ENCODE data around the gene GMPR2.

GMPR2 gene

GRCh38 chr14:24271134-24271833, 38.6 kb downstream of the GMPR2 start, which contains the start of gene RABGGTA:
TSS of gene RABGGTA (minus strand) at chr14:24271597. CDS start at chr14:24271115, 482 bp downstream.
- peak; percentile 58 for DNase-seq

- DNase-seq = no peak
Measured at GRCh38 chr14:24271834-24272263, 39.1 kb downstream of the GMPR2 start.

GRCh38 chr14:24272467-24272866, 39.7 kb downstream of the GMPR2 start:
- no peak for DNase-seq

- DNase-seq = no peak
Measured at GRCh38 chr14:24273422-24273998, 40.8 kb downstream of the GMPR2 start.

GRCh38 chr14:24274101-24274543, 41.4 kb downstream of the GMPR2 start:
- no peak for DNase-seq

GRCh38 chr14:24277071-24277470, 44.3 kb downstream of the GMPR2 start:
- DNase-seq = no peak

GRCh38 chr14:24277606-24278321, 45.0 kb downstream of the GMPR2 start:
- no peak for DNase-seq

GRCh38 chr14:24278424-24278823, 45.7 kb downstream of the GMPR2 start:
- DNase-seq = no peak

- DNase-seq = no peak
Measured at GRCh38 chr14:24279301-24280186, 46.8 kb downstream of the GMPR2 start.

GRCh38 chr14:24280797-24281460, 48.2 kb downstream of the GMPR2 start:
- DNase-seq = no peak

GRCh38 chr14:24281636-24282035, 48.9 kb downstream of the GMPR2 start:
- DNase-seq = no peak

- DNase-seq = no peak
Measured at GRCh38 chr14:24282736-24283135, 50.0 kb downstream of the GMPR2 start.

GRCh38 chr14:24283796-24284460, 51.2 kb downstream of the GMPR2 start:
- no peak for DNase-seq

GRCh38 chr14:24284501-24285035, 51.8 kb downstream of the GMPR2 start:
- no peak for DNase-seq

GRCh38 chr14:24285351-24285750, 52.6 kb downstream of the GMPR2 start:
- no peak for DNase-seq

- DNase-seq = no peak
Measured at GRCh38 chr14:24286996-24287395, 54.3 kb downstream of the GMPR2 start.
